NAMALWA (cell line): ENCODE results near the gene VIPAS39.

Experiments
- DNase-seq: peaks from one replicate; pipeline ENCODE4 v3.0.0-alpha.2; 2015; ENCODE audit warnings: low spot score

The VIPAS39 gene

DNA sequence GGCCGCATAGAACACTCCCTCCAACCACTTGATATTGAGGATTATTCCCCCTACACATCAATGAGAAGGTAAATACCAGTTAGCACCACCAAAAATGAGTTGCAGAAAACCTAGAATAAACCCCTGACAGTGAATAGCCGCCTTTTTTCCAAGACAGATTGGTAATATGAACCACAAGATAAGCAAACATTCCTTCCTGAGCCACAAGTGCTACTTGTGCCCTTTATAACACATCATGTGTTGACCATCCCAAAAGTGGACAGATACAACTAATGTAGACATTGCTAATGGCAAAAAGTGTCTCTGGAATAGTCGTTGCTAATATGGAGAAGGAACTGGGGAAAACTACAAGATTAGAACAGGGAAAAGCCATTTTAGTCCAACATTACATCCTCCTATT, 51.3 kb downstream of the VIPAS39 start:
- no peak for DNase-seq

DNA sequence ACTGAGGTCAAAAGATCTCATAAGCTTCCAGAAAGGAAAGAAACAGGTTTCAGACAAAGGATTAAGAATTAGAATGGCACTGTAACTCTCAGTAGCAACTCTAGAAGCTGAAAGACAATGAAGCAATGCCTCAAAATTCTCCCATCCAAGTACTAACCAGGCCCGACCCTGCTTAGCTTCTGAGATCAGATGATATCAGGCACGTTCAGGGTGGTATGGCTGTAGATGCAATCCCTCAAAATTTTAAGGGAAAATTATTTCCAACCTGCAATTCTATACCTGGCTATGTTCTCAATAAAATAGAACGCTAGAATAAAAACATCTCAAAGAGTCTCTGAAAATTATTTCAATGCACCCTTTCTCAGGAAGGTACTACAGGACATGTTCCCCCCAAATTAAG, 53.6 kb downstream of the VIPAS39 start:
- no peak for DNase-seq

DNA sequence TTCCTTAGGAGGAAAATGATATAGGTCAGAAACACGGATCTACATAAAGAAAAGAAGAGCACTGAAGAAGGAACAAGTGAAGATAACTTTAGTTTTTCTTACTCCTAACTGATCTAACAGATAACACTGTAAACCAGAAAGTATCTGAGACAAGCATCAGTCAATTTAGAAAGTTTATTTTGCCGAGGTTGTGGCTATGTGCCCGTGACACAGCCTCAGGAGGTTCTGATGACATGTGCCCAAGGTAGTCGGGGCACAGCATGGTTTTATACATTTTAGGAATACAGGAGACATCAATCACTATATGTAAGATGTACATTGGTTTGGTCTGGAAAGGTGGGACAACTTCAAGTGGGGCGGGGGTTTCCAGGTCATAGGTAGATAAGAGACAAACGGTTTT, 57.2 kb downstream of the VIPAS39 start:
- no peak for DNase-seq

DNA sequence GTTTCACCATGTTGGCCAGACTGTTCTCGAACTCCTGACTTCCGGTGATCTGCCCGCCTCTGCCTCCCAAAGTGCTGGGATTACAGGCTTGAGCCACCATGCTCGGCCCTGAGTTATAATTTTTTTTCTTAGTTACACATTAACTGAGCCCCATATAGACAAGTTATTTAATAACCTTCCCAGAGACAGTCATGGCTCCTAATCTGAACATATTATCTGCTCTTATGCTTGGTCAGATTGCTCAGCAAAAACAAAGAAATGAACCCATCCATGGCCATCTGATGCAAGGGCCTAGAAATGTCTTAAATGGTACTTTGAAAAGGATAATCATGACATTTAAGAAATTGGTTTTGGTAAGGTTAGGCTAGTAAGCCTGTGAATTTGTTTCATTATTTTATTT, 67.2 kb downstream of the VIPAS39 start:
- DNase-seq, result no peak

DNA sequence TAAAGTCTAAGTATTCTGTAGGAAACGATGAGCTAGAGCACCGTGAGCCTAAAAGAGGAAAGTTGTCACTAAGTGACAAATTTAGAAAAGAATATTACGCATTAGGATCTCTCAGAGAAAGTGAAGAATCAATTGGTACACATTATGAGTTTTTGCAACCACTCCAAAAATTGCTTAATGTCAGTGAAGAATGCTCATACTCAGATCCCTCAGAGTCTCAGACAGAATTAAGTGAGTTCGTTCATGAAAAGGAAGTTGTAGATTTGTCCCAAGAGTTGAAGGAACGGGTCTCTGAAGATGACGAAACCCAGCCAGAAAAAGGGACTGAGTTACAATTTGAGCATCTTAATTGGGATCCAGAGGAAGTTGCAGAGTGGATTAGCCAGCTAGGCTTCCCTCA, 78.7 kb downstream of the VIPAS39 start:
- DNase-seq, result no peak

DNA sequence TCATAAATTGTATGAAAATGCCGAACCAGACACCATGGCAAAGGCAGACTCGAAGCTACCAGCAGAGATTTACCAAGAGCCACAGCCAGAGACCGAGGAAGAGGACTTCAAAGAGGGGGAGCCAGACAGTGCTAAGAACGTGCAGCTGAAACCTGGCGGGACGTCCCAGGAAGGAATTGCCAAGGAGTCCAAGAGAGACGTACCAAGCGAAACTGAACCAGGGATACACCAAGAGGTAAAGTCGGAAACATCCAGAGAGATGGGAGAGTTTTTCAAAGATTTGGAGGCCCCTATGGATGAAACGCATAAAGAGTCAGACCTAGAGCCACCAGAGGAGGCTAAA, 79.9 kb downstream of the VIPAS39 start:
- DNase-seq, result no peak

DNA sequence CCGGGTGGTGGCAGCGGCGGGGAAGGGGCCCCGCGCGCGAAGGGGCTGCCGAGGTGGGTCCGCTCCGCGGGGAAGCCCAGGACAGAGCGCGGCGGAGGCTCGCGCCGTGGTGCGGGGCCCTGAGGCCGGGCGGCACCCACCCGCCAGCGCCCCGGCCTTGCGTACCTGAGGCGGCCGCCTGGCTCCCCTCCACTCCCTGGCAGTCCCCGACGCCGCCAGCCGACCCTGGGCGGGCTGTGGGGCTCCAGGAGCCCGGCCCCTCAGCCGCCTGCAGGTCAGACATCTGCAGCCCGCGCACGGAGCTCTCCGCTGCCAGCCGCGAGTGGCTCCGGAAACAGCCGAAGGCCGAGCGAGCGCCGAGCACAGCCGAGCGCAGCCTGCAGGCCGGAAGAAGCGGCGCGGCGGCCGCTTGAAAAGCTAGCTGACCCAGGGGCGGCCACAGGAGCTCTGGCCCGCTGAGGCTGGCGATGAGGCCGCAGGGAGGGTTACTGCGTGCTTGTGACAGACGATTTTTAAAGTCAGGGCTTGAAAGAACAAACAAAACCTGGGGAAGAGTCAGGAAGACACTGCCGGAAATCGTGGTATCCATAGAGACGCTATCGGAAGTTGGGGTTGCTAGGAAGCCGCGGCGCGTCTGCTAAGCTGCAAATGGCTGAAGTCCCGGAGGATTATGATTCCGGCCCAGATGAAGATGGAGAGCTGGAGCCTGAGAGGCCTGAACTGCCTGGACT, 80.5 kb downstream of the VIPAS39 start, which contains the start of the genes SAMD15 and TMED8:
Gene SAMD15 (plus strand): TSS at position 609 of the 731 bp plus-strand sequence. CDS start 40 bp downstream, at position 649.
Gene TMED8 (minus strand): TSS at position 324 of the 731 bp plus-strand sequence. CDS start 41 bp downstream, at position 283.
- DNase-seq, result peak; percentile 90
